NT2/D1 (cell line): ENCODE results near the gene MYOF.
"Not testable (repeated sequence)": the region's sequence is repeated elsewhere in the genome, so short reads cannot be mapped to it uniquely, and the experiment has no call there.

ENCODE experiments used
- DNase-seq: peaks from one replicate; pipeline ENCODE4 v3.0.0-alpha.2; 2011; ENCODE audit warnings: low read depth, low spot score
- H3K27me3 ChIP-seq: 2 replicates; pipeline ENCODE4 v1.6.0; 2011; ENCODE audit warnings: mild to moderate bottlenecking; ENCODE audit not compliant: insufficient read length, insufficient read depth
- H3K36me3 ChIP-seq: 2 replicates; pipeline ENCODE4 v1.6.1; 2011; ENCODE audit warnings: mild to moderate bottlenecking, low read length, mixed read lengths; ENCODE audit not compliant: insufficient read depth, insufficient read length
- H3K4me1 ChIP-seq: 2 replicates; pipeline ENCODE4 v1.5.1; 2011; ENCODE audit not compliant: insufficient read depth, insufficient read length
- H3K4me3 ChIP-seq: 2 replicates; pipeline ENCODE4 v1.5.1; 2011; ENCODE audit warnings: low read depth; ENCODE audit not compliant: insufficient read length
- H3K9ac ChIP-seq: 2 replicates; pipeline ENCODE4 v1.6.0; 2011; ENCODE audit warnings: low read depth; ENCODE audit not compliant: insufficient read length
- H3K9me3 ChIP-seq: 2 replicates; pipeline ENCODE4 v1.5.1; 2011; ENCODE audit warnings: mild to moderate bottlenecking, low read length; ENCODE audit not compliant: insufficient read depth
- SUZ12 ChIP-seq: IDR thresholded peaks from 2 replicates; pipeline ENCODE4 v1.6.1; 2011; ENCODE audit not compliant: insufficient read length, insufficient read depth; ENCODE audit errors: extremely low read depth
- YY1 ChIP-seq: IDR thresholded peaks from 2 replicates; pipeline ENCODE4 v1.6.1; 2011; ENCODE audit not compliant: insufficient read length, insufficient read depth
- ZNF274 ChIP-seq: IDR thresholded peaks from 2 replicates; pipeline ENCODE4 v1.6.1; 2011; ENCODE audit warnings: mild to moderate bottlenecking, low read depth, low read length

The MYOF gene

DNA sequence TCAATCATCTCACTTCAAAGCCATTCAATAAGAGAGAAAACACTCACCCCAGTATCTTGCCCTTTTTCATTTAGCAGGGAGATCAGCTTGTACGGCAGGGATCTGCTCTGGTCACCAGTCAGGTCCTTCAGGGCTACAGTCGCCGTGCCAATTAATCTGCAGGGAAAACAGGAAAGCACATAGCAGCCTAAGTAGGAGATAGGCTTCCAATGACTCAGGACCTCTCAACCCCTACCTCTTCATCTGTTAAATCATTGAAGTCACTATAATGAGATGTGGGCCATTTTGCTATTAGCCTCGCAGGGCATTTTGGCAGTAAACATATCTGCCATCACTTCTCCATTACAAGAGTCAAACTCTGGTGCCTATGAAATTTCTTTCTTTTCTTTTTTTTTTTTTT, 50.8 kb downstream of the MYOF start:
- TF ChIP-seq ZNF274: no peak
- TF ChIP-seq SUZ12: no peak
- Histone ChIP-seq H3K36me3 (peaks cover 11% of the 10 kb centered on the region), H3K9ac (no peak overlapping the region), H3K27me3 (no peaks in the 10 kb centered on the region), H3K4me1 (no peaks in the 10 kb centered on the region), H3K9me3 (no peaks in the 10 kb centered on the region), H3K4me3 (no peak overlapping the region)
- DNase-seq: no peak

- no peak overlapping the region for H3K9ac ChIP-seq
Observed at GRCh38 chr10:93425861-93426260, 56.3 kb downstream of the MYOF start.

GRCh38 chr10:93422118-93422517, 60.0 kb downstream of the MYOF start:
- Histone ChIP-seq H3K9ac (no peak overlapping the region), H3K27me3 (no peaks in the 10 kb centered on the region), H3K4me3 (no peak overlapping the region), H3K9me3 (no peaks in the 10 kb centered on the region), H3K4me1 (no peaks in the 10 kb centered on the region), H3K36me3 (peaks cover 21% of the 10 kb centered on the region)
- DNase-seq: no peak
- TF ChIP-seq SUZ12 (no peak), YY1 (no peak), ZNF274 (no peak)

More at GRCh38 chr10:93425861-93426260, 56.3 kb downstream of the MYOF start:
- peaks cover 18% of the 10 kb centered on the region for H3K36me3 ChIP-seq
- H3K27me3 ChIP-seq: no peaks in the 10 kb centered on the region
- no peak for DNase-seq
- no peaks in the 10 kb centered on the region for H3K4me1 ChIP-seq
- H3K9me3 ChIP-seq: no peaks in the 10 kb centered on the region
- no peak overlapping the region for H3K4me3 ChIP-seq
- TF ChIP-seq ZNF274 (no peak), SUZ12 (no peak), YY1 (no peak)

DNA sequence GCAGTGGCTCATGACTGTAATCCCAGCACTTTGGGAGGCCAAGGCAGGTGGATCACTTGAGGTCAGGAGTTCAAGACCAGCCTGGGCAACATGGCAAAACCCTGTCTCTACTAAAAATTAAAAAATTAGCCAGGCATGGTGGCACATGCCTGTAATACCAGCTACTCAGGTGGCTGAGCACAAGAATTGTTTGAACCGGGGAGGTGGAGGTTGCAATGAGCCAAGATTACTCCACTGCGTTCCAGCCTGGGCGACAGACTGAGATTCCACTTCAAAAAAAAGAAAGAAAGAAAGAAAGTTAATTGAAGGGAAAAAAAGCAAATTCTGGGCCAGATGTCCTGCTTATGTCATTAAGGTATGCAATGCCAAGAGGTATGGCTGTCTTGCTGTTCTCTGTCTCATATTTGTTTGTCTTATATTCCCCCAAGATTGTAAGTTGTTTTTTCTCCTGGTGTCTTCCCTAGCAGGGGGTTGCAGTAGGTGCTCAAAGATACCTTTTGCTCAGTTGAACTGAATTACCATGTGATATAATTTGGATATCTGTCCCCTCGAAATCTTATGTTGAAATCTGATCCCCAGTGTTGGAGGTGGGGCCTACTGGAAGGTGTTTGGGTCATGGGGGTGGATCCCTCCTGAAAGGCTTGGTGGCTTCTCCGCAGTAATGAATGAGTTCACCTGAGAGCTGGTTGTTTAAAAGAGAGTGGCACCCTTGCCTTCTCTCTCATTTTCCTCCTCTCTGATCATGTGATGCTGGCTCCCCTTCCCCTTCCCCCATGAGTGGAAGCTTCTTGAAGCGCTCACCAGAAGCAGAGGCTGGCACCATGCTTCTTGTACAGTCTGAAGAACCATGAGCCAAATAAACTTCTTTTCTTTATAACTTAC, 60.9 kb downstream of the MYOF start:
- TF ChIP-seq ZNF274 (no peak), SUZ12 (no peak), YY1 (no peak)
- H3K9me3 ChIP-seq: no peaks in the 10 kb centered on the region
- H3K4me3 ChIP-seq: no peak overlapping the region
- H3K36me3 ChIP-seq: peaks cover 24% of the 10 kb centered on the region
- no peaks in the 10 kb centered on the region for H3K27me3 ChIP-seq
- DNase-seq: no peak
- H3K9ac ChIP-seq: no peak overlapping the region
- H3K4me1 ChIP-seq: no peaks in the 10 kb centered on the region

DNA sequence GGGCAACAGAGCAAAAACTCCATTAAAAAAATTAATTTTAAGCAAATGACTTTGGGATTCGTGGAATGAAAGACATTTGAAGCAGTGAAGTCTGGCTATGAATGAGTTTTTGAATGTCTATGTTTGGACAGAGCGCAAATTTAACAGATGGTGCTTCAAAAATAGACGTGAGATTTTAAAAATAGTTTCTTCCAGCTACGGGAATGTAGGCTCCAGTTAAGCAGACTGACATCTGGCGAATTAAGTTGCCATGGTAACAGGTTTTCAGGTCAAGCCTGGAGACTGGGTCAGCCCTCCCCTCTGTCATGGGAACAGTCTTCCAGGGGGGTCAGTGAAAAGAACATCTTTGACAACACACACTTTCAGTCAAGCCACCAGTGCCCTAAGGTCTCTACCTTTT, 62.0 kb downstream of the MYOF start:
- peaks cover 15% of the 10 kb centered on the region for H3K36me3 ChIP-seq
- no peaks in the 10 kb centered on the region for H3K9me3 ChIP-seq
- no peak for TF ChIP-seq SUZ12
- no peak for TF ChIP-seq ZNF274
- no peak for TF ChIP-seq YY1
- no peaks in the 10 kb centered on the region for H3K4me1 ChIP-seq
- H3K4me3 ChIP-seq: no peak overlapping the region
- DNase-seq: no peak
- no peak overlapping the region for H3K9ac ChIP-seq
- H3K27me3 ChIP-seq: no peaks in the 10 kb centered on the region

DNA sequence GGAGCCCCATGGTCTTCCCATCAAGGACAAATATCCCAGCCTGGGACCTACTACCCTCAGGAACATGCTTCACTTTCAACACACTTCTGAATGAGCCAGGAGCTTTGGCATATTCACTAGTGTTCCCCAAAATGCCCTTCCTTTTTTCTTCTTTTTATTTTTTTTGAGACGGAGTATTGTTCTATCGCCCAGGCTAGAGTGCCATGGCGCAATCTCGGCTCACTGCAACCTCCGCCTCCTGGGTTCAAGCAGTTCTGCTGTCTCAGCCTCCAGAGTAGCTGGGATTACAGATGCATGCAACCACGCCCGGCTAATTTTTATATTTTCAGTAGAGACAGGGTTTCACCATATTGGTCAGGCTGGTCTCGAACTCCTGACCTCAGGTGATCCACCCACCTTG, 63.1 kb downstream of the MYOF start:
- not testable (repeated sequence) for H3K9me3 ChIP-seq, H3K9ac ChIP-seq, DNase-seq, H3K4me1 ChIP-seq, H3K27me3 ChIP-seq, H3K36me3 ChIP-seq, H3K4me3 ChIP-seq

DNA sequence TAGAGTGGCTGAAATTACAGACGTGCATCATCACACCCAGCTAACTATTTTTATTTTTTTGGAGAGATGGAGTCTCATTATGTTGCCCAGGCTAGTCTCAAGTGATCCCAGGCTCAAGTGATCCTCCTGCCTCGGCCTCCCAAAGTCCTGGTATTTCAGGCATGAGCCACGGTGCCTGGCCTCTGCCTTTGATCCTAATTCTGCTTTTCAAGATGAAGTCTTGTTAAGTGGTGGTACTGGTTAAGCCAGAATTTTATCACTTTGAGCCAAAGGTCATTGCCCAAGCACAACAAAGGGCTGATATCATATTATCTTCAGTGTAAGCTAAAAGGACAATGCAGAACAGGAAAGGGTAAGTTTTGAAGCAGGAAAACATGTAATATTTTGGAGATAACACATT, 64.2 kb downstream of the MYOF start:
- H3K4me3 ChIP-seq: no peak overlapping the region
- H3K27me3 ChIP-seq: no peaks in the 10 kb centered on the region
- TF ChIP-seq ZNF274: no peak
- TF ChIP-seq SUZ12: no peak
- no peak for TF ChIP-seq YY1
- H3K4me1 ChIP-seq: no peaks in the 10 kb centered on the region
- H3K36me3 ChIP-seq: peaks cover 10% of the 10 kb centered on the region
- DNase-seq: no peak
- no peak overlapping the region for H3K9ac ChIP-seq
- H3K9me3 ChIP-seq: no peaks in the 10 kb centered on the region
